GM18868 (cell line): ENCODE data around the gene TBC1D16.

Experiments used
- ATAC-seq: cut with Tn5 transposase; IDR thresholded peaks from one replicate; pipeline ENCODE4 v1.9.1; 2021; ENCODE audit warnings: mild to moderate bottlenecking, moderate library complexity; ENCODE audit not compliant: unreplicated experiment

The TBC1D16 gene

GRCh38 chr17:79990051-79990592 lies 45.5 kb downstream of the TBC1D16 start:
- ATAC-seq: no peak

DNA sequence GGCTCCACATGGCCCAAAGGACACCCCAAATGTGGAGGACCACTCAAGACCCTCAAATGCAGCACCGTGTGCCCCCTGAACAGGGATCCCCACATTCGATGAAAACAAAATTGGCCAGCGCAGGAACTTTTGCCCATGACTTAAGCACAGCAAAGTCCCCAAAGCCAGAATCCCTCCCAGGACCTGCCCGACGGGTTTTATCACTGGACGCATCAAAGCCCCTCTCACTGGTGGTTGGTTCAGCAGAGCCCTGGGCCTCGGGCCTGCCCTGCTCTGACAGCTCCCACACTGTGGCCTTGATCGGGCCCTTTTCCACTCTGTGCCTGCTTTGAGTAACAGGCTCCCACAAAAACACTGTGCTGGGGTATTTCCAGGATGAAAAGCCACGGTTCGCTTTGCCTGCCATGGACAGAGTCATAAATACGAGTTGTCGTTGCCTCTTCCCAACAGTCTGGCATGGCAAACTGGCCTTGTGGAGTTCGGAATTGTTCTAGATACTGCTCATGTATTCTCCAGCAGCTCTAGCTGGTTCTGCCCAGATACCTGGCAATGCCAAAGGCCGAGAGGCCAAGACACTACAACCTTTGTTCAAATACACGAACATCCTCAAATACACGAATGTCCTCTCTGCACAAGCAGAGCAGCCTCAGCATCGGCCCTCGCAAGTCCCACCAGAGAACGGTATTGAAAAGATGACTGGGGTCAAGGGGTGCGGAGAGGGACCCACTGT lies 46.4 kb downstream of the TBC1D16 start:
- ATAC-seq: no peak

GRCh38 chr17:79988185-79988971 lies 47.3 kb downstream of the TBC1D16 start:
- ATAC-seq: no peak

GRCh38 chr17:79987935-79988184 lies 47.8 kb downstream of the TBC1D16 start:
- ATAC-seq: no peak

DNA sequence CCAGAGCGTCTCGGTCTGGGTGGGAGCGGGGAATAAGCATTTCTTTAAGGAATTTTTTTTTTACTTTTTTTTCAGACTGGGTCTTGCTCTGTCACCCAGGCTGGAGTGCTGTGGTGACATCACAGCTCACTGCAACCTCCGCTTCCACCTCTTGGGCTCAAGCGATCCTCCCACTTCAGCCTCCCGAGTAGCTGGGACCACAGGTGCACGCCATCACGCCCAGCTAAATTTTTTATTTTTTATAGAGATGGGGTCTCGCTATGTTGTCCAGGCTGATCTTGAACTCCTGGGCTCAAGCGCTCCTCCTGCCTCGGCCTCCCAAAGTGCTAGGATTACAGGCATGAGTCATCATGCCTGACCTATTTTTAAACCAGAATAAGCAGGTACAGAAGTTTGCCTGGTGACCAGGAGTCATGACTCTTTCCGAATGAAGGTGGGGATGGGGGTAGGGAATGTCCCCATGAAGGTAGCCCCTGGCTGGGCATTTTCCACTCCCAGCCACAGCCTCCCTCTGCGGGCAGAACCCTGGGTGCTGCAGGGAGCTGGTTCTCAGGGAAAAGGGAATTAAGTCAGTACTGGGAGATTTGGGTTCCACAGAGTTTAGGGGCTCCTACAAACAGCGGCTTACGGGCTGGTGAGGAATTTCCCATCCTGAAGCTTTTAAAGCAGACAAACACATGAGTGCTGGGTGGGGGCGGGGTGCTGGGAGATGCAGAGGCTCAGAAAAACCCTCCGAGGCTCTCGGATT lies 48.3 kb downstream of the TBC1D16 start:
- ATAC-seq: no peak

GRCh38 chr17:79986411-79987186 lies 49.1 kb downstream of the TBC1D16 start:
- ATAC-seq: no peak

DNA sequence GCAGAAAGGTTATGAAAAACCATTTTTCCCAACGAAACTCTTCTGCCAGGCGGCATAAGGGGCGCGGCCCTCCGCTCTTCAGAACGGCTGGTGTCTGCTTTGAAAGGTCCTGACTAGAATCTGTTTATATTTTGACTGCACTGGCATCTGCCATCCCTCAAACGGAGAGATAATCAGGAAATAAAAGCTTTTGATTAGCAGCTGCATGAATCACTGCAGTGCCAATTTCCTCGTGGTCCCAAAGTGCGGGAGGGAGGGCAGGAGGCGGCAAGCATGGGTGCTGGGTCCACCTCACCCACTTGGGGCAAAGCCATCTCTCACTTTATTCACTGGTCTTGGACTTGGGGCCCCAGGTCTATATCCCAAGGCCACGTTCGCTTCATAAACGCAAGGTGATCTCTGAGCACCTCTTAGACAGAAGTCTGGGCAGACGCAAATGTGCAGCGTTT lies 49.7 kb downstream of the TBC1D16 start:
- ATAC-seq: no peak

DNA sequence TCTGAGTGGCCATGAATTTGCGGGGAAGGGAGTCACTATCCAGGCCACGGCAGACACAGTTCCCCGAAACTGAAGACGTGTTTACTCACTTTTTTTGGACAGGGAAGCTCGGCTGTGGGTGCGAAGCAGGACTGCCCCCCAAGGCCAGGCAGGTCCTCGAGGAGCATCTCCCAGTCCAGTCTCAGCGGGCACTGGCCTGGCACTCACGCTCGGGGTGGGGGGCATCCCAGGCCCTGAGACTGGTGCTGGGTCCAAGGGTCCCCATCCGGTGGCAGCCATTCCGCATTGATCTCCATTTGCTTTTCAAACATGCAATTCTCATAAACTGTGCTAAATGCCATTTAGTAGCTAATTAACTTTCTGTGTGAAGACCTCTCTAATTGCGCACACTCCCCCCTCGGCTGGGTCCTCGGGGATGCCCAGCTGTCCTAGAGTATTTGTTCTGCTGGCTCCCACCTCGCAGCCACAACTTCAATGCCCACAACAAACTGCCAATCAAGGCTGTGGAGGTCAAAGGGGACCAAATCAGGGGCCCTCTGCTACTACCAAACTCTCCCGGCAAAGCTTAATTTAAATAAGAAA lies 50.2 kb downstream of the TBC1D16 start:
- ATAC-seq: no peak

DNA sequence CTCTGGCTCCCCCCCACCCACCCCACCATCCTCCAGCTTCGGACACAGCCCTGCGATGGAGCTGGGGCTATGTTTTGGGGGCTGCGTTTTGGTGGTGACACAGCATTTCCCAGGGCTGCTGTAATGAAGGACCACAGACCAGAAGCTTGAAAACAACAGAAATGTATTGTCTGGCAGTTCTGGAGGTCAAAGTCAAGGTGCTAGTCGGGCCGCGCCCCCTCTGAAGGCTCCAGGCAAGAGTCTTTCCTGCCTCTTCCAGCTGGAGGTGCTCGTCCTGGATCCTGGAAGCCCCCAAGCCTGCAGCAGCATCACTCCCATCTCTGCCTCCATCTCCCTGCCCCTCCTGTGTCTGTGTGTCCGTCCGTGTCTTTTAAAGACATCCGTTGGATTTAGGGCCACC lies 50.8 kb downstream of the TBC1D16 start:
- ATAC-seq: no peak

GRCh38 chr17:79984045-79984840 lies 51.4 kb downstream of the TBC1D16 start:
- ATAC-seq: no peak

GRCh38 chr17:79983456-79983855 lies 52.2 kb downstream of the TBC1D16 start:
- no peak for ATAC-seq

DNA sequence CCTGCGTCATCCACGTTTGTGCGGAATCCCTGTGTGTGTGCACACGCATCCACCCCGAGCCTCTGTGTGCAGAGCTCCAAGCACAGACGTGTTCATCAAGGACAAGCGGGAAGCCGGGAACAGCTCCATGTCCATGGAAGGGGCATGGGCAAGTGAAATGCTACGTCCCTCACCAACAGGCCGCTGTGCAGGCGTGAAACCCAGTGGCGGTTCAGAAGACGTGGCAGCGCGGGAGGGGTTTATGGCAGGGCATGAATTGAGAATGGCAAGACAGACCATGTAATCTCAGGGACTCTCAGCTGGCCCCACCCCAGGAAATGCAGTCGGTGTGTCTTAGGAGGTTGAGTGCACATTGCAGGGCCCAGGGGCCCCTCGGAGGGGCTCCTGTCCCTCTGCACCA lies 52.7 kb downstream of the TBC1D16 start:
- ATAC-seq: no peak

DNA sequence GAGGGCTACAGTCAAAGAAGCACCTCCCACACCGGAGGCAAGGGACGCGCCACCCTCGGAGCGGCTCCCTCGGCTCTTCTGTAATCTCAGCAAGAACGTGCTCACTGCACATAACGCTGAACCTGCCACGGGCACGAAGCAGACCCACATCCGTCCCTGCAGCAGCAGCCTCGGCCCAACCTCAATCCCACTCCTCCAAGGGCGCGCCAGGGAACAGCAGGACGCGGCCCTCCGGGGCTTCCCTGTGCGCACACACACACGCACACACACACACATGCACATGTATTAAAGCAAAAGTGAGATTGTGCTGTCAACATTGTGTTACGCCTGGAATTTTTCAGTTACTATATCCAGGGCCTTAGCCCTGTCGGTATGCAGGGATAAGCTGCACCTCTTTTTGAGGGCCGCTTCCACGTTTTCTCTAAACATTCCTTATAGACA lies 54.0 kb downstream of the TBC1D16 start:
- ATAC-seq: no peak

DNA sequence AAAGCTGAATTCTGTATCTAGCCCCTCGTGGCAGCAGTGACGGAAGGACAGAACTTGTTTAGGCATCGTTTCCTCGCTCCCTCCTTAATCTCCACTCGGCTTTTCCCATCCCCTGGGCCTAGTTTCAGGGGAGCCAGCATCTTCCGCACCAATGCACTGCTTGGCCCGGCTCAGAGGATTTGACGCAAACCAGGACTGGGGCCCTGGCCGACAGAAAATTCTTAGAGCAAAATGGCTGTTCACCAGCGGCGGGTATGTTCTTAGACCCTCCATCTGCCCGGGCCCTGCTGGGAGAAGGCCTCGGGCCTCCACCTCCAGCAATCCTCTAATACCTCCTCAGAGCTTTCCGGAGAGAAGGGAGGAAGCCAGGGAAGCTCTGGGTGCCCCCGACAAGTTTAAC lies 54.6 kb downstream of the TBC1D16 start:
- no peak for ATAC-seq

GRCh38 chr17:79980246-79981043 lies 55.2 kb downstream of the TBC1D16 start:
- no peak for ATAC-seq

- no peak for ATAC-seq
These were observed 55.9 kb downstream of the TBC1D16 start for GRCh38 chr17:79979816-79980215.

DNA sequence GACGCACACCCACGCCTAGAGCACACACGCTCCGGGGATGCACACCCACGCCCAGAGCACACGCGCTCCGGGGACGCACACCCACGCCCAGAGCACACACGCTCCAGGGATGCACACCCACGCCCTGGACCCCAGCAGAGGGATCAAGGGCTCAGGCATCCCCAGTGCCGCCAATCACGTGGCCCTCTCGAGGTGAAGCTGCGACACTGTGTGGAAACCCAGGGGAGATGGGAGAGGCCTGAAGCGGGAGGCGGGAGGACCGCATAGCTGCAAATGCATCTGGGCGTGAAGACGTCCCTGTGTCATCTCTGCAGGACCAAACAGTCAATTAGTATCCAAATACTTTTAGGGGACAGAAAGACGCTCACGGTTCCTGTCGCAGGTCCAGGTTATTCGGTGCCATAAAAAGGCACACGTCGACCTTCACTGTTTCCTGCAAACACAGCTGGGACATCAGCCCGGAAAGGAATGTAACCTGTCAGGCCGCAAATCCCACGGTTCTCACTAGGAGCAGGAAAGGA lies 56.4 kb downstream of the TBC1D16 start:
- ATAC-seq: no peak

DNA sequence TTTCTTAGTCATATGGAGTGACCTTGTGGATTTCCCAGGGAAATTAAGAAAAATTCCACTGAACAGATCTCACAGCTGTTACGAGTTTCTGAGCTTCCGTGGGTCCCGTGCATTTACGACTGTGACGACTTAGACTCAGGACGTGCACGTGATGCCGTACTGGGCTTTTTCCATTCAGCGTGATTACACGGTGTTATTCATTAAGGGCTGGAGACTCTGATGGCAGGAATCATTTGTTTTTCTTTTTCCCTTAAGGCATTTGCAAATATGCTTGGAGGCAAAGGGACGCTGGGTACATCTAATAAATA lies 57.2 kb downstream of the TBC1D16 start:
- no peak for ATAC-seq
